DMS79 (cell line): ENCODE data around the gene SLC38A5.
"Not testable (repeated sequence)": the region's sequence is repeated elsewhere in the genome, so short reads cannot be mapped to it uniquely, and the experiment has no call there.

ENCODE experiments used
- DNase-seq: peaks from one replicate; lab custom pipeline; 2025; lab: John Stamatoyannopoulos, UW

The SLC38A5 gene

GRCh38 chrX:48470110-48470832 lies at the start of gene SLC38A5:
Gene SLC38A5, minus strand, starts transcription at chrX:48470260. Its CDS starts 2,336 bp downstream, at chrX:48467924.
- no peak for DNase-seq

GRCh38 chrX:48519481-48519880 lies 49.4 kb upstream of the SLC38A5 start:
- not testable (repeated sequence) for DNase-seq

DNA sequence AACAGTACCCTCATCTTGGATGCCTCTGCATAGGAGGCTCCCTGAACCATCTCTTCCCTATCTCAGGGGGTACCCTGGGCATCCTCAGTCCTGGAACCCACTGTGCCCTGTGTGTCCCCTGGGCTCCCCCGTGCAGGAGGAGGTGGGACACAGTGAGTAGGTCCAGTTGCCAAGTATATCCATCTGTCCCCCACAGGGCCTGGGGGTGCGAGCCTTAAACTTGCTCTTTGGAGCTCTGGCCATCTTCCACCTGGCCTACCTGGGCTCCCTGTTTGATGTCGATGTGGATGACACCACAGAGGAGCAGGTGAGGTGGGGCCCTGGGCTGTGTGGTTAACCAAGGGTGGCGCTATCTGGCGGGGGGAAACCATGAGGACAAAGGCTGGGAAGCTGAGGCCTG lies 46.9 kb upstream of the SLC38A5 start:
- no peak for DNase-seq

DNA sequence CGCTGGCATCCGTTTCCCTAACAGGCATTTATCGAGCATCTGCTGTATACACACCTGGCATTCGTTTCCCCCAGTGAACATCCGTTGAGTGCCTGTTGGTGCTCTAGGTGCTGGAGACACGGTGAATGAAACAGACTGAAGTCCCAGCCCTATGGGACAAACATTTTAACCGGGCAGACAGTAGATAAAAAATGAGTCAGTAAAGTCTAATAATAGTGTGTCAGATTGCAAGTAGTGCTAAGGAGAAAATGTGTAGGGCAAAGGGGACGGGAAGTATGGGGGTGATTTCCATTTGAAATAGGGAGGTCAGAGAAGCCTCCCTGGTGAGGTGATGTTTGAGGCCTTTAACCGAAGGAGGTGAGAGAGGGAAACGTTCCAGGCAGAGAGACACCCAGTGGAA lies 46.2 kb upstream of the SLC38A5 start:
- DNase-seq: no peak

DNA sequence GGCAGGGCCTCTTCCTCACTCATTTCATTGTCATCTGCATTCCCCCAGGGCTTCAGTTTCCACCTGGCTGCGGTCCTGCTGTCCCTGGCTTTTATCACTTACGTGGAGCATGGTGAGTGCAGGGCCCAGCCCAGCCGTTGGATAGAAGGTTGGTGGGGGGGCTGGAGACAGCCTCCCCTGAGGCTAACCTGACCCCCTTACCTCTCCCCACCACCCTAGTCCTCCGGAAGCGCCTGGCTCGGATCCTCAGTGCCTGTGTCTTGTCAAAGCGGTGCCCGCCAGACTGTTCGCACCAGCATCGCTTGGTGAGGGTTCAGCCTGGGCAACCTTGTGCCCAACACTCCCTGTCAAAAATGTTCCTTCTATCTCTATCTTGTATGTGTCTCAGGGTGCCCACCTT lies 45.8 kb upstream of the SLC38A5 start:
- no peak for DNase-seq

- DNase-seq: no peak
Observed at GRCh38 chrX:48514868-48515460, 44.9 kb upstream of the SLC38A5 start.

DNA sequence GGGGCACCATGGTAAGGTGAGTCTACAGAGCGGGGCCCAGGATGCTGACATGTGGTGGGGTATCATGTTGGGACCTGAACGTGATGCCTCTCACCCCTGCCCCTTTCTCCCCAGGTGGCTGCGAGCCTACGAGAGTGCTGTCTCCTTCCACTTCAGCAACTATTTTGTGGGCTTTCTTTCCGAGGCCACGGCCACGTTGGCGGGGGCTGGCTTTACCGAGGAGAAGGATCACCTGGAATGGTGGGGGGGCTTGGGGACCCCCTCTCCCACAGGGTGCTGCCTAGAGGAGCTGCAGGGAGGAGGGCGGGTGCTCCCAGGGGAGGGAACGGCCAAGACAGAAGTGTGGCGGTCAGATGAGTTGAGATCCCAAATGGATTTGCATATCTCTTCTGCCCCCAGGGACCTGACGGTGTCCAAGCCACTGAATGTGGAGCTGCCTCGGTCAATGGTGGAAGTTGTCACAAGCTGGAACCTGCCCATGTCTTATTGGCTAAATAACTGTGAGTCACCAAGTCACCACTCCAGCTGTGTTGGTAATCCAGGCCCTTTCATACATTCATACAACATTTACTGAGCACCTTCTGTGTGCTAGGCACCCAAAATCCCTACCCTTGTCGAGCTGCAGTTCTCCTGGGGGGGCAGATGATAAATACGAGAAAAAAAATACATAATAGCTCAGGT lies 44.2 kb upstream of the SLC38A5 start:
- no peak for DNase-seq

DNA sequence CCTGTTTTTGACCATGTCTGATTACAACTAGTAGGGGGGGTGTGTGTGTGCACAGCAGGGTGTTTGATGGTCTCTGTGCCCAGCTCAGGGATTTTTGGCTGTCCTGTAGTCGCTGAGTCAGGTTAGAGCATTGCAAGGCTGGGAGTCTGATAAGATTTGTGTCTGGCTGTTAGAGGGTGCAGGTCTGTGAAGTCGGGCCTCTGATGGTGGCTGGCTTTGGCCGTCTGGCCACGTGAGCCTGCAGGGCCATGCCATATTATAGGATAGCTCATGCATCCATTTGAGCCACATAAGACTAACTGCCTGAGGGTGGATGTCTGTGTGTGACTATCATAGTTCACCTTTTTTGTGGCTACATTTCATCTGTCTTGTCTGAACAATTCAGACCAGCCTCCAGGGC lies 43.6 kb upstream of the SLC38A5 start:
- DNase-seq: no peak

- no peak for DNase-seq
Observed at GRCh38 chrX:48512371-48512935, 42.4 kb upstream of the SLC38A5 start.

DNA sequence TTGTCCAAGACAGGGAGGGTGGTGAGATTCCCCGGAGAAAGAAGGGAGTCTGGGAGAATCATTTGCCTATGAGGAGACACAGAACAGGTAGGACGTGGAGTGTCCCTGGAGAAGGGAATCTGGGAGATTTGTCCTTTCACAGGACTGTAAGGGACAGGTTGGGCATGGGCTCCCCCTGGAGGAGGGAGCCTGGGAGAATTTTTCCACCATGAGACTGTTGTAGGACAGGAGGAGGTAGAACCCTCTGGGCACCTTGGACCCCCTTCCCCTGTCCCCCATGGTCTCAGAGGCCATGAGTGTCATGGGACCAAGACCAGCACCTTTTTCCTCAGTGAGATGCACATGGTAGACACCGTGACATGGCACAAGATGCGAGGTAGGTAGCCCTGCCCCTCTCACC lies 41.5 kb upstream of the SLC38A5 start:
- DNase-seq: no peak

GRCh38 chrX:48509619-48510018 lies 39.6 kb upstream of the SLC38A5 start:
- DNase-seq: no peak

GRCh38 chrX:48509245-48509590 lies 39.2 kb upstream of the SLC38A5 start:
- no peak for DNase-seq

DNA sequence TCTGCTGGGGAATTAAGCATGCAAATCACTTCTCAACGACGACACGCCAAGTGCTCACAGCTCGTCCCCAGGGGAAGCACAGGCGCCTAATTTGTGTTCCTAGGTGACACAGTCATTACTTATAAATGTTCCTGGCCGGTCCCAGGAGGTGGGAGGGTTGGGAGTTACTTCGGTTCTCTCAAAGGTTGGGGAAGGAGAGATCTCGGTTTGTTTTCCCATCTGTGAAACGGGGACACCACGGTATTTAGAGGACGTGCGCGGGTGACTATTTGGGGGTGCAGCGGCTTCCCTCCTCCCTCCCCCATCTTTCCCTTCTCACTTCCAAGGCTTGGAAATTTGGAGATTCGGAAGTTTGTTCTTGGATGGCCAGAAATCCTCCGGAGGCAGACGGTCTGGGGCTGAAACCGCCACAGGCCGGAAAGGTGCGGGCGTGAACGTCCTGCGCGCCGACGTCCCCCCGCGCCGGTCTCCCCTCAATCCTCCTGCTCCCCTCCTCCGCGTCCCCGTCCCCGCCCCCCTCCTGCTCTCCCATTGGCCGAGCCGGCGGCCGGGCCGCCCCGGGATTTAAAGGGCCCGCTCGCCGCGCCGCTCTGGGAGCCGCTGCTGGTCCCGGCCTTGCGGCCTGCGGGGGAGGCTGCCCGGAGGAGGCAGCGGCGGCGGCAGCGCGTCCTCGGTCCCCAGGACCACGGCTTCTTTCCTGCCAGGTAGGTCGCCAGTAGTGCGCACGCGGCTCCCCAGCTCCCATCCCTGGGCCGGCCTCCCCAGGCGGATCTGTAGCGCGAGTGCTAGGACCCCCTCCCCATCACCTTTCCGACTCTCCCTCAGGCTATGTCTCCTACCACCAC lies 38.6 kb upstream of the SLC38A5 start, which contains the start of gene PORCN:
Gene PORCN (plus strand): TSS at position 593 of the 845 bp plus-strand sequence. CDS start 829 bp downstream, outside the sequence.
- peak; percentile 7 for DNase-seq

- no peak for DNase-seq
Observed at GRCh38 chrX:48507246-48507645, 37.2 kb upstream of the SLC38A5 start.

DNA sequence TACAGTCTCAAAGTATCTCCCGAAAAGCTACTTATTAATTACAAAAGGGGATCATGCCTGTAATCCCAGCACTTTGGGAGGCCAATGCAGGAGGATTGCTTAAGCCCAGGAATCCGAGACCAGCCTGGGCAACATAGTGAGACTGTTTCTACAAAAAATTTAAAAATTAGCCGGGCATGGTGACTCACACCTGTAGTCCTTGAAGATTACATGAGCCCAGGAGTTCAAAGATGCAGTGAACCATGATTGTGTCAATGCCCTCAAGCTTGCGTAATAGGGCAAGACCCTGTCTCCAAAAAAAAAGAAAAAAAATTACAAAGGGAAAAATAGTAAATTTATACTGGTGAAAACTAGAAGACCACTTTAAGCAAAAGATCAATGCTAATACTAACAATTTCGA lies 35.4 kb upstream of the SLC38A5 start:
- DNase-seq: no peak

GRCh38 chrX:48504261-48504660 lies 34.2 kb upstream of the SLC38A5 start:
- DNase-seq: no peak

- DNase-seq: no peak
Observed at GRCh38 chrX:48498374-48498809, 28.3 kb upstream of the SLC38A5 start.

- DNase-seq: no peak
Observed at GRCh38 chrX:48497871-48498270, 27.8 kb upstream of the SLC38A5 start.

DNA sequence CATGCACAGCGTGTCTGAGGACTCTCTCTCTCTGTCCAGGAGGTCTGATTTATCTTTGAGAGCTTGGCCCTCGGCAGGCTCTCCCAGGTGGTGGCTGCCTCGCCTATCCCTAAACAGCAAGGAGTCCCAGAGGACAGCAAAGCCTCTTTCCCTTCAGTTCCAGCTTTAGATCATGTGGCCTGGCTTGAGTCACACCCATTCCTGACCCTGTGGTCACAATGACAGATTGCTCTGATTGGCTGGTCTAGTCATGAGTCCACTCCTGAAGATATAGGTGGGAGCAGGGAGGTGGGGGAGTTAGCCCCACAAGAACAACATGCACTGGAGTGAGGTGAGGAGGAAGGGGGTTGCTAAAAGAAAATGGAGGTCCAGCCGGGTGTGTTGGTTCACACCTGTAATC lies 26.6 kb upstream of the SLC38A5 start:
- no peak for DNase-seq

DNA sequence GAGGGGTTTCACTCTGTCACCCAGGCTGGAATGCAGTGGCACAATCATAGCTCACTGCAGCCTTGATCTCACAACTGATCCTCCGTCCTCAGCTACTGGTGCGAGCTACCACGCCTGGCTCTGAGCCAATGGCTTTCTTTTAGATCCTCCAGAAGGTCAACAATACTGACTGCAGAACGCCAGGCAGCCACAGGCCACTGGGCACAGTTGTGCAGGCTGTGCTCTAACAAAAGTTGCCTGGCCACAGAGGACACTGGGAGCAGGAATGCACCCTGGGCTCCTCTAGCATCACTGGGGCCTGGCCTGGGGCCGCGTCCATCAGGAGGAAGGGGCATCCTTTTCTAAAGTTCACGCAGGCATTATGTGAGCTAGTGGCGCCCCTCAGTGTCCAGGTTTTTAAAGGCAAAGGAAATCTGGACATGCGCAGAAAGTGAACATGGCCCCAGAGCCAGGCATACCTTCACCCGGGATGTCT lies 23.9 kb upstream of the SLC38A5 start:
- DNase-seq: no peak

DNA sequence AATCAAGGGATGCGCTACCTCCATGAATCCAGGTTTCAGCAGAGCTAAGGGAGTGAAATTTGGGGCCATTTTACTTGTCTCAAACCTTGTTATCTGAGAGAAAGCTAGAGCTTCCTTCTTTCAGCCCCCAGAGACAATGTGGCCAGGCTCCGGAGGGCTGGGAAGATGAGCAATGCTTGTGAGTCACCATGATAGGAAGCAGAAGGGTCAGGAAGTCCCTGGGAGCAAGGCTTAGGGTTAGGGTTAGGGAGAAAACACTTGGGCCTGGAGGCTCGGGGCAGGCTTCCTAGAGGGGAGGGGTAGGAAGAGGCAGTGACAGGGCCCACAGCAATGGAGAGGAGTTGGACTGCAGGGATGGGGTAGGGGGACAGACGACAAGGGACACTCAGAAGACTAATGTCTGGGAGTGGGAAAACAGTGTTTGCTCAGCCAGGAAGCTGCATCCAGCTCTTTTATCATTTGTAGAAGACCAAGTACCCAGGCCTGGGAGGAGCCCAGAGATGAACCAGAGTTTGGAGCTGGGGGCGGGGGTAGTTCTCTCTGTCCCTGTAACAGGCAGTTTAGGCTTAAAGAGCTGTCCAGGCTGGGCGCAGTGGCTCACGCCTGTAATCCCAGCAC lies 22.3 kb upstream of the SLC38A5 start:
- no peak for DNase-seq
